Measurements from ENCODE around the gene ADCY5. TPM values are rescaled to one million over a fixed set of nuclear protein-coding genes. Genes with fewer than 3 reads are reported as not detected.

Gene ADCY5
- total RNA-seq, 1 experiment from 2014 or later: 0.49 TPM

DNA sequence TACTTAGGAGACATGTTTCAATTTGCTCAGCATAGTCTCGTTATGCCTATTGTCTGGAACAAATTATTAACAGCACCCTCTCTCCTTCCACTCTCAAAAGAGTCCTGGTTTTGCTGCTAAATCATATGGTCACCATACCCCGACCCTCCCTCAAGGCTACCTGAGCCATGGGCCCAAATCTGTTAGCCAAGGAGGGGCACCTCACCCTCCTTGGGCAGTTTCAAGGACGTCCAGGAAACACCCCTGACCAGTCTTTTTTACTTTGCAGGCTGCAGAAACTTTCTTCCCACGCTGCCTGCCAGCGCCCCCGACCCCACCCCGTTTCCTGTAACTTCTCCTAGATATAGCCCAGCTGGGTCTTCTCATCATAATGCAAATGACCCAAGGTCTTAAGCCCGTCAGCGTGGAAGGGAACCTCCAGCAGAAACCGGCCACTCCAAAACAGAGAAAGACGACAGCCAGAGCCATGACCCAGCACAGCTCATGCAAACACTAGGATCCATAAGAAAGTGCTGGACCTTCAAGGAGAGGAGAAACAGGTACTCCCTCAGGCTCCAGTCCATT lies 62.3 kb downstream of the ADCY5 start:
- H3K79me2 ChIP-seq (ENCODE audit: insufficient read depth, low read length): no peaks in the 10 kb centered on the region
- H3K4me2 ChIP-seq (ENCODE audit: low read length): peak overlapping the region; percentile 55; the same call in 1 of the 2 replicates
- RAD21 ChIA-PET (ENCODE audit: low non-redundant PET in 1 of 2, low total read pairs in 2 of 2, uncharacterized antibody in 2 of 2, unreplicated experiment in 2 of 2): no interaction called here

More for the DNA sequence above, 62.3 kb downstream of the ADCY5 start:
- H3K9me2 ChIP-seq (ENCODE audit: insufficient read depth): no peaks in the 10 kb centered on the region
- H3K27ac ChIP-seq (ENCODE audit: low read depth, low read length): no peak overlapping the region
- no peak overlapping the region for H3K9ac ChIP-seq (ENCODE audit: low read length)
- H3K9me3 ChIP-seq (ENCODE audit: control insufficient read depth in 1 of 2, insufficient read depth in 1 of 2, low read depth in 1 of 2, low read length in 2 of 2): no peaks in the 10 kb centered on the region
- H3K4me3 ChIP-seq (replicated peaks in 1 of 2; ENCODE audit: low read depth in 1 of 2, low read length in 2 of 2): no peak overlapping the region
- intact Hi-C loops (cut with micrococcal nuclease): no loop called here
- ChIA-PET POLR2A (no interaction called here), CTCF (interaction anchor here (1.1 kb wide), 1 partner anchor 21 kb away, joined by 3 read pairs; no protein-coding TSS in a partner anchor)
- no peaks in the 10 kb centered on the region for H3K36me3 ChIP-seq (ENCODE audit: control insufficient read depth in 1 of 2, insufficient read depth in 2 of 2, low read length in 2 of 2)
- H4K20me1 ChIP-seq (ENCODE audit: insufficient read depth): no peaks in the 10 kb centered on the region
- ATAC-seq (no peak), DNase-seq (ENCODE audit: low read depth, low spot score) (no peak)
- TF ChIP-seq TCF7L2 (IDR thresholded peaks at IDR 0.05; ENCODE audit: borderline replicate concordance, extremely low read depth, insufficient read depth, insufficient read length): no peak
- no peak for TF ChIP-seq CEBPB (IDR thresholded peaks at IDR 0.05; ENCODE audit: low read depth)
- no peak for TF ChIP-seq YY1 (IDR thresholded peaks at IDR 0.05; ENCODE audit: extremely low read depth, insufficient replicate concordance, low read depth, low read length)
- TF ChIP-seq, protein P1, sequence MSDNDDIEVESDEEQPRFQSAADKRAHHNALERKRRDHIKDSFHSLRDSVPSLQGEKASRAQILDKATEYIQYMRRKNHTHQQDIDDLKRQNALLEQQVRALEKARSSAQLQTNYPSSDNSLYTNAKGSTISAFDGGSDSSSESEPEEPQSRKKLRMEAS (IDR thresholded peaks at IDR 0.05): no peak
- TF ChIP-seq, protein P2, sequence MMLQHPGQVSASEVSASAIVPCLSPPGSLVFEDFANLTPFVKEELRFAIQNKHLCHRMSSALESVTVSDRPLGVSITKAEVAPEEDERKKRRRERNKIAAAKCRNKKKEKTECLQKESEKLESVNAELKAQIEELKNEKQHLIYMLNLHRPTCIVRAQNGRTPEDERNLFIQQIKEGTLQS (IDR thresholded peaks at IDR 0.05): no peak
- TF ChIP-seq, protein P3, sequence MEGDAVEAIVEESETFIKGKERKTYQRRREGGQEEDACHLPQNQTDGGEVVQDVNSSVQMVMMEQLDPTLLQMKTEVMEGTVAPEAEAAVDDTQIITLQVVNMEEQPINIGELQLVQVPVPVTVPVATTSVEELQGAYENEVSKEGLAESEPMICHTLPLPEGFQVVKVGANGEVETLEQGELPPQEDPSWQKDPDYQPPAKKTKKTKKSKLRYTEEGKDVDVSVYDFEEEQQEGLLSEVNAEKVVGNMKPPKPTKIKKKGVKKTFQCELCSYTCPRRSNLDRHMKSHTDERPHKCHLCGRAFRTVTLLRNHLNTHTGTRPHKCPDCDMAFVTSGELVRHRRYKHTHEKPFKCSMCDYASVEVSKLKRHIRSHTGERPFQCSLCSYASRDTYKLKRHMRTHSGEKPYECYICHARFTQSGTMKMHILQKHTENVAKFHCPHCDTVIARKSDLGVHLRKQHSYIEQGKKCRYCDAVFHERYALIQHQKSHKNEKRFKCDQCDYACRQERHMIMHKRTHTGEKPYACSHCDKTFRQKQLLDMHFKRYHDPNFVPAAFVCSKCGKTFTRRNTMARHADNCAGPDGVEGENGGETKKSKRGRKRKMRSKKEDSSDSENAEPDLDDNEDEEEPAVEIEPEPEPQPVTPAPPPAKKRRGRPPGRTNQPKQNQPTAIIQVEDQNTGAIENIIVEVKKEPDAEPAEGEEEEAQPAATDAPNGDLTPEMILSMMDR (IDR thresholded peaks at IDR 0.05 in 2 of 3, conservative IDR thresholded peaks at IDR 0.05 in 1 of 3; ENCODE audit: borderline replicate concordance in 1 of 3, insufficient read depth in 1 of 3, low read depth in 2 of 3, low read length in 2 of 3): no peak
- no peak for TF ChIP-seq ZNF274 (IDR thresholded peaks at IDR 0.05; ENCODE audit: low read depth, low read length)
- TF ChIP-seq EZH2phosphoT487 (IDR thresholded peaks at IDR 0.05; ENCODE audit: borderline replicate concordance): no peak
- TF ChIP-seq JUND (IDR thresholded peaks at IDR 0.05): no peak
- no peak for TF ChIP-seq SRF (IDR thresholded peaks at IDR 0.05; ENCODE audit: low read depth)
- no peak for TF ChIP-seq SP1 (IDR thresholded peaks at IDR 0.05; ENCODE audit: low read depth)
- TF ChIP-seq POLR2AphosphoS5 (IDR thresholded peaks at IDR 0.05; ENCODE audit: low read depth, low read length): no peak
- no peak for TF ChIP-seq FOSL1 (IDR thresholded peaks at IDR 0.05; ENCODE audit: low read depth)
- no peak for TF ChIP-seq RAD21 (IDR thresholded peaks at IDR 0.05; ENCODE audit: low read depth)
- TF ChIP-seq CBX3 (IDR thresholded peaks at IDR 0.05; ENCODE audit: low read depth): no peak
- TF ChIP-seq EGR1 (IDR thresholded peaks at IDR 0.05; ENCODE audit: low read depth): no peak
- TF ChIP-seq, protein P4, sequence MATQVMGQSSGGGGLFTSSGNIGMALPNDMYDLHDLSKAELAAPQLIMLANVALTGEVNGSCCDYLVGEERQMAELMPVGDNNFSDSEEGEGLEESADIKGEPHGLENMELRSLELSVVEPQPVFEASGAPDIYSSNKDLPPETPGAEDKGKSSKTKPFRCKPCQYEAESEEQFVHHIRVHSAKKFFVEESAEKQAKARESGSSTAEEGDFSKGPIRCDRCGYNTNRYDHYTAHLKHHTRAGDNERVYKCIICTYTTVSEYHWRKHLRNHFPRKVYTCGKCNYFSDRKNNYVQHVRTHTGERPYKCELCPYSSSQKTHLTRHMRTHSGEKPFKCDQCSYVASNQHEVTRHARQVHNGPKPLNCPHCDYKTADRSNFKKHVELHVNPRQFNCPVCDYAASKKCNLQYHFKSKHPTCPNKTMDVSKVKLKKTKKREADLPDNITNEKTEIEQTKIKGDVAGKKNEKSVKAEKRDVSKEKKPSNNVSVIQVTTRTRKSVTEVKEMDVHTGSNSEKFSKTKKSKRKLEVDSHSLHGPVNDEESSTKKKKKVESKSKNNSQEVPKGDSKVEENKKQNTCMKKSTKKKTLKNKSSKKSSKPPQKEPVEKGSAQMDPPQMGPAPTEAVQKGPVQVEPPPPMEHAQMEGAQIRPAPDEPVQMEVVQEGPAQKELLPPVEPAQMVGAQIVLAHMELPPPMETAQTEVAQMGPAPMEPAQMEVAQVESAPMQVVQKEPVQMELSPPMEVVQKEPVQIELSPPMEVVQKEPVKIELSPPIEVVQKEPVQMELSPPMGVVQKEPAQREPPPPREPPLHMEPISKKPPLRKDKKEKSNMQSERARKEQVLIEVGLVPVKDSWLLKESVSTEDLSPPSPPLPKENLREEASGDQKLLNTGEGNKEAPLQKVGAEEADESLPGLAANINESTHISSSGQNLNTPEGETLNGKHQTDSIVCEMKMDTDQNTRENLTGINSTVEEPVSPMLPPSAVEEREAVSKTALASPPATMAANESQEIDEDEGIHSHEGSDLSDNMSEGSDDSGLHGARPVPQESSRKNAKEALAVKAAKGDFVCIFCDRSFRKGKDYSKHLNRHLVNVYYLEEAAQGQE (IDR thresholded peaks at IDR 0.05; ENCODE audit: low read depth): no peak
- no peaks in the 10 kb centered on the region for H3K27me3 ChIP-seq (ENCODE audit: insufficient read depth, low read length)
- no TSS peak for BruUV-seq (replicated peaks)
- H3K4me1 ChIP-seq (ENCODE audit: control insufficient read depth in 1 of 2, insufficient read depth in 2 of 2, low read length in 2 of 2): peaks cover 7 to 23% of the 10 kb centered on the region in 2 experiments
- no peak overlapping the region for H2AFZ ChIP-seq (ENCODE audit: low read depth, low read length, poor library complexity, severe bottlenecking)
